Activated B cell treated with CpG ODN at 0.5 μM for 24 hours (primary cell): ENCODE data around the gene E2F3. TPM values are rescaled to one million over a fixed set of nuclear protein-coding genes. Genes with fewer than 3 reads are reported as not detected.

ENCODE experiments used
- ATAC-seq: fragments of 200-7000 bp; cut with Tn5 transposase; one replicate; pipeline ENCODE4 v1.10.0; 2021; ENCODE audit warnings: low read depth, mild to moderate bottlenecking, moderate library complexity
- CTCF ChIA-PET: fragments of 350-600 bp; sonication (Branson Sonifier 250); formaldehyde crosslinking; loops from one replicate; lab custom pipeline; 2021; ENCODE audit warnings: antibody characterized with exemption; lab: Charles Lee
- POLR2A ChIA-PET: fragments of 350-600 bp; sonication (Branson Sonifier 250); formaldehyde crosslinking; loops from one replicate; lab custom pipeline; 2021; ENCODE audit warnings: antibody characterized with exemption; lab: Charles Lee
- DNase-seq: peaks from one replicate; pipeline ENCODE4 v3.0.0; 2022
- H3K27ac Mint-ChIP-seq: one replicate; pipeline ENCODE4 v1.8.0; 2020; ENCODE audit warnings: mixed read lengths
- H3K27me3 Mint-ChIP-seq: one replicate; pipeline ENCODE4 v1.8.0; 2021; ENCODE audit warnings: mixed read lengths
- H3K36me3 Mint-ChIP-seq: one replicate; pipeline ENCODE4 v1.8.0; 2021; ENCODE audit warnings: low read depth, mixed read lengths
- H3K4me1 Mint-ChIP-seq: one replicate; pipeline ENCODE4 v1.8.0; 2021; ENCODE audit warnings: mixed read lengths
- H3K4me3 Mint-ChIP-seq: one replicate; pipeline ENCODE4 v1.8.0; 2020; ENCODE audit warnings: mild to moderate bottlenecking, mixed read lengths
- H3K9me3 Mint-ChIP-seq: one replicate; pipeline ENCODE4 v1.8.0; 2020; ENCODE audit warnings: mixed read lengths
- CTCF ChIP-seq: fragments of 200-600 bp; IDR thresholded peaks from one replicate; pipeline ENCODE4 v1.8.0; 2022; ENCODE audit warnings: antibody characterized with exemption, mild to moderate bottlenecking
- intact Hi-C: fragments of 100-400 bp; cut with micrococcal nuclease; formaldehyde crosslinking; loops from one replicate; pipeline ENCODE4 v1.15.1; 2024
- total RNA-seq: library from RNA; stranded (reverse); gene quantifications from 2 replicates; pipeline ENCODE4 v1.2.3, GENCODE V29; 2022

Gene E2F3
- total RNA-seq, 1 donor from 2014 or later, result 15.6 TPM

DNA sequence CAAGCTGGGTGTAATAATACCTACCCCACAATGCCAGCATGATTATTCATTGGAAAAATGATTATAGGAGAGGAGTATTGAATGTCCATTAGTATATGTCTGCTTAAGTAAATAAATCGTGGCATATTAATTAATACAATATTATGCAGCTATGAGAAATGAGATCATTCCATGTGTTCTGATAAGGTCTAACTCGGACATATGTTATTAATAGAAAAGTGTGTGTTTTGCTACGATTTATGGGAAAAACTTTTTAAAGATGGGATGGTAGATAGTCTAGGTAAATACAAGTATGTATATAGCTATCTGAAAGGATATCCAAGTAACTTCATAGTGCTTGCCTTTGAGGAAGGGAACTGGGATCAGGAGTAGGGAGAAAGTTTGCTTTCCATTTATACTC is 71.1 kb downstream of the E2F3 start:
- ATAC-seq, result no peak
- intact Hi-C loops, result no loop called here

DNA sequence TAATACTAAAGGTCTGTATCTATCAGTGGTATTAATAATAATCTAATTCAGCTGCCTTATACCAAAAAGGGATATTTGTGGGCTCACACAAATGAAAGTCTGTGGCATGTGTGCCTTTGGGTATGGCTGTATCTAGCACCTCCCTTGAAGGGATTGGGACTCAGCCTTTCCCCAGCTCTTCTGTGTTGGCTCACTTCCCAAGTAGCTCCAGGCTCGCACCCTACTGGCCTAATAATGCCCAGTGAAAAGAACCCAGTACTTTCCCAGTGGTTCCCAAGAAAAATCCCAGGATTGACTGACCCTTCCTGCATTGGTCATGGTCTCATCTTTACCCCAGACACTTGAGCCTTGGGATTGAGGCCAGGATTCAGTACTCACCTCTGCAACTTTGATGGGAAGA is 71.8 kb downstream of the E2F3 start:
- intact Hi-C loops, result no loop called here
- Mint-ChIP-seq H3K4me3 (no peak overlapping the region), H3K27ac (no peak overlapping the region), H3K4me1 (no peaks in the 10 kb centered on the region), H3K27me3 (no peaks in the 10 kb centered on the region), H3K36me3 (peaks cover 2% of the 10 kb centered on the region), H3K9me3 (no peaks in the 10 kb centered on the region)
- no peak for TF ChIP-seq CTCF
- POLR2A ChIA-PET, result no interaction called here
- CTCF ChIA-PET, result no interaction called here
- ATAC-seq, result no peak
- no peak for DNase-seq

More for the DNA sequence above, 71.1 kb downstream of the E2F3 start:
- Mint-ChIP-seq H3K9me3 (no peaks in the 10 kb centered on the region), H3K4me1 (no peaks in the 10 kb centered on the region), H3K27me3 (no peaks in the 10 kb centered on the region), H3K36me3 (peaks cover 2% of the 10 kb centered on the region), H3K4me3 (no peak overlapping the region), H3K27ac (no peak overlapping the region)
- ChIA-PET CTCF (no interaction called here), POLR2A (no interaction called here)
- no peak for TF ChIP-seq CTCF
- DNase-seq, result no peak

DNA sequence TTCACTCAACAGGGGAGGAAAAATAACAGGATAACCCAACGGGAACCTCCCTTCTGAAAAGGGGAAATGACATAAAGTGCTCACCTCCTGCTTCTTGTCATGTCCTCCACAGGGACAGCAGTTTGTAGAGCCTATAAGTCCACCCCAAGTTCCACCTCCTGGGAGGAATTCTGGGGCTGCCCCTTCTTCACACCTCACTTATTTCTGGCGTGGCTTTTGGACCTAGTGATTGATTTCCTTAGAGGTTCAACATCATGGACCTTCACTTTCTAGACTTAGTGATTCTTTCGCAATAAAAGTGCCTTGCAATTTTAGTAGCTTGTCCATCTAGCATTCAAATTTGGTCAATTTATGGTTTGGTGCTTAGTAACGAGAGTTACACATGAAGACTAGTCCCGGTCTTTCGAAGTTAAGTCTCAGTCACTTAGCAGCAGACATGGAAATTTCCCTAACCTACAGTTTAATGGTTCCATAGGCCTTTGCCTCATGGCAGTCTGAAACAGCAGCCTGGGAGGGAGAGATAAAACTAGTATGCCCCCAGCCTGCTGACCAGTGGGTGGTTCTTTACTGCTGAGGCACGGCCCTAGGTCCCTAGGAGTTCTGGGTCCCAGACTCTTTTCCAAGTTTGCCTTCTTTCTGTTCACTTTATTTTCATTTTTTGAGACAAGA is 73.3 kb downstream of the E2F3 start:
- Mint-ChIP-seq H3K9me3 (no peaks in the 10 kb centered on the region), H3K27ac (no peak overlapping the region), H3K27me3 (no peaks in the 10 kb centered on the region), H3K4me1 (no peaks in the 10 kb centered on the region), H3K36me3 (peaks cover 4% of the 10 kb centered on the region), H3K4me3 (no peak overlapping the region)
- no peak for ATAC-seq
- ChIA-PET CTCF (no interaction called here), POLR2A (no interaction called here)
- no peak for TF ChIP-seq CTCF
- intact Hi-C loops, result no loop called here
- DNase-seq, result no peak

GRCh38 chr6:20476501-20477043 is 74.9 kb downstream of the E2F3 start:
- H3K36me3 Mint-ChIP-seq, result peaks cover 20% of the 10 kb centered on the region
- DNase-seq (no peak), ATAC-seq (no peak)
- no peak for TF ChIP-seq CTCF
- intact Hi-C loops, result no loop called here
- CTCF ChIA-PET, result no interaction called here
- H3K4me1 Mint-ChIP-seq, result no peaks in the 10 kb centered on the region
- POLR2A ChIA-PET, result no interaction called here
- no peak overlapping the region for H3K4me3 Mint-ChIP-seq
- H3K27me3 Mint-ChIP-seq, result no peaks in the 10 kb centered on the region
- H3K27ac Mint-ChIP-seq, result no peak overlapping the region
- H3K9me3 Mint-ChIP-seq, result no peaks in the 10 kb centered on the region

GRCh38 chr6:20477485-20477884 is 75.8 kb downstream of the E2F3 start:
- H3K36me3 Mint-ChIP-seq, result peaks cover 28% of the 10 kb centered on the region
- no peaks in the 10 kb centered on the region for H3K27me3 Mint-ChIP-seq
- no peak for TF ChIP-seq CTCF
- POLR2A ChIA-PET, result no interaction called here
- CTCF ChIA-PET, result no interaction called here
- no peak overlapping the region for H3K4me3 Mint-ChIP-seq
- H3K4me1 Mint-ChIP-seq, result no peaks in the 10 kb centered on the region
- H3K9me3 Mint-ChIP-seq, result no peaks in the 10 kb centered on the region
- DNase-seq, result no peak
- H3K27ac Mint-ChIP-seq, result no peak overlapping the region
- ATAC-seq, result no peak
- intact Hi-C loops, result no loop called here
